ENCODE data around the gene N4BP3. TPM values are rescaled to one million over a fixed set of nuclear protein-coding genes. Genes with fewer than 3 reads are reported as not detected.

Gene N4BP3
- total and polyA plus RNA-seq, 2 of the 13 experiments (the other 11 are each of a cell fraction or from before 2014, with no cell fraction given): 0.13 TPM; not detected in 1

GRCh38 chr5:178153530-178154340, 40.4 kb downstream of the N4BP3 start, which contains the start of gene NHP2 (continued):
- no peak for TF ChIP-seq SMAD9 (CRISPR knock-in tag; IDR thresholded peaks at IDR 0.05)
- TF ChIP-seq, protein P1, sequence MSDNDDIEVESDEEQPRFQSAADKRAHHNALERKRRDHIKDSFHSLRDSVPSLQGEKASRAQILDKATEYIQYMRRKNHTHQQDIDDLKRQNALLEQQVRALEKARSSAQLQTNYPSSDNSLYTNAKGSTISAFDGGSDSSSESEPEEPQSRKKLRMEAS (IDR thresholded peaks at IDR 0.05): peak; percentile 91
- TF ChIP-seq ZNF678 (CRISPR knock-in tag; IDR thresholded peaks at IDR 0.05): no peak
- no peak for TF ChIP-seq EHMT2 (IDR thresholded peaks at IDR 0.05; ENCODE audit: borderline replicate concordance, low read depth, low read length)
- peak; percentile 24; the same call in 1 of the 2 replicates for TF ChIP-seq ARID5B (CRISPR knock-in tag; IDR thresholded peaks at IDR 0.05)
- TF ChIP-seq, protein P2, sequence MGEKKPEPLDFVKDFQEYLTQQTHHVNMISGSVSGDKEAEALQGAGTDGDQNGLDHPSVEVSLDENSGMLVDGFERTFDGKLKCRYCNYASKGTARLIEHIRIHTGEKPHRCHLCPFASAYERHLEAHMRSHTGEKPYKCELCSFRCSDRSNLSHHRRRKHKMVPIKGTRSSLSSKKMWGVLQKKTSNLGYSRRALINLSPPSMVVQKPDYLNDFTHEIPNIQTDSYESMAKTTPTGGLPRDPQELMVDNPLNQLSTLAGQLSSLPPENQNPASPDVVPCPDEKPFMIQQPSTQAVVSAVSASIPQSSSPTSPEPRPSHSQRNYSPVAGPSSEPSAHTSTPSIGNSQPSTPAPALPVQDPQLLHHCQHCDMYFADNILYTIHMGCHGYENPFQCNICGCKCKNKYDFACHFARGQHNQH (CRISPR knock-in tag; IDR thresholded peaks at IDR 0.05): peak; percentile 60; the same call in 1 of the 2 replicates
- TF ChIP-seq CREB1 (IDR thresholded peaks at IDR 0.05): peak; percentile 91
- TF ChIP-seq CREB1 (CRISPR knock-in tag; IDR thresholded peaks at IDR 0.05): peak; percentile 93
- peak; percentile 22; the same call in 1 of the 2 replicates for TF ChIP-seq FOSL2 (CRISPR knock-in tag; IDR thresholded peaks at IDR 0.05)
- 0 out of 2 replicates have a peak, but pooled peaks have one; percentile 34 for TF ChIP-seq BATF2 (CRISPR knock-in tag; IDR thresholded peaks at IDR 0.05)
- peak; percentile 82; the same call in 1 of the 2 replicates for TF ChIP-seq NR0B2 (CRISPR knock-in tag; IDR thresholded peaks at IDR 0.05)
- peak; percentile 95 for TF ChIP-seq ATF1 (CRISPR knock-in tag; IDR thresholded peaks at IDR 0.05)
- TF ChIP-seq TMF1 (CRISPR knock-in tag; IDR thresholded peaks at IDR 0.05; ENCODE audit: low read depth): peak; percentile 62; the same call in 1 of the 2 replicates
- no peak for TF ChIP-seq ZNF10 (CRISPR knock-in tag; IDR thresholded peaks at IDR 0.05; ENCODE audit: borderline replicate concordance, low read depth)
- TF ChIP-seq, protein P3, sequence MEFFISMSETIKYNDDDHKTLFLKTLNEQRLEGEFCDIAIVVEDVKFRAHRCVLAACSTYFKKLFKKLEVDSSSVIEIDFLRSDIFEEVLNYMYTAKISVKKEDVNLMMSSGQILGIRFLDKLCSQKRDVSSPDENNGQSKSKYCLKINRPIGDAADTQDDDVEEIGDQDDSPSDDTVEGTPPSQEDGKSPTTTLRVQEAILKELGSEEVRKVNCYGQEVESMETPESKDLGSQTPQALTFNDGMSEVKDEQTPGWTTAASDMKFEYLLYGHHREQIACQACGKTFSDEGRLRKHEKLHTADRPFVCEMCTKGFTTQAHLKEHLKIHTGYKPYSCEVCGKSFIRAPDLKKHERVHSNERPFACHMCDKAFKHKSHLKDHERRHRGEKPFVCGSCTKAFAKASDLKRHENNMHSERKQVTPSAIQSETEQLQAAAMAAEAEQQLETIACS (CRISPR knock-in tag; IDR thresholded peaks at IDR 0.05): no peak
- TF ChIP-seq ZNF605 (CRISPR knock-in tag; IDR thresholded peaks at IDR 0.05): peak; percentile 50
- peak; percentile 53 for TF ChIP-seq ZNF883 (CRISPR knock-in tag; IDR thresholded peaks at IDR 0.05; ENCODE audit: not compliant biosample characterization)
- TF ChIP-seq, protein P4, sequence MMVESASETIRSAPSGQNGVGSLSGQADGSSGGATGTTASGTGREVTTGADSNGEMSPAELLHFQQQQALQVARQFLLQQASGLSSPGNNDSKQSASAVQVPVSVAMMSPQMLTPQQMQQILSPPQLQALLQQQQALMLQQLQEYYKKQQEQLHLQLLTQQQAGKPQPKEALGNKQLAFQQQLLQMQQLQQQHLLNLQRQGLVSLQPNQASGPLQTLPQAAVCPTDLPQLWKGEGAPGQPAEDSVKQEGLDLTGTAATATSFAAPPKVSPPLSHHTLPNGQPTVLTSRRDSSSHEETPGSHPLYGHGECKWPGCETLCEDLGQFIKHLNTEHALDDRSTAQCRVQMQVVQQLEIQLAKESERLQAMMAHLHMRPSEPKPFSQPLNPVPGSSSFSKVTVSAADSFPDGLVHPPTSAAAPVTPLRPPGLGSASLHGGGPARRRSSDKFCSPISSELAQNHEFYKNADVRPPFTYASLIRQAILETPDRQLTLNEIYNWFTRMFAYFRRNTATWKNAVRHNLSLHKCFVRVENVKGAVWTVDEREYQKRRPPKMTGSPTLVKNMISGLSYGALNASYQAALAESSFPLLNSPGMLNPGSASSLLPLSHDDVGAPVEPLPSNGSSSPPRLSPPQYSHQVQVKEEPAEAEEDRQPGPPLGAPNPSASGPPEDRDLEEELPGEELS (CRISPR knock-in tag; IDR thresholded peaks at IDR 0.05): no peak
